Endothelial cell of umbilical vein (primary cell): Measurements from ENCODE around the gene GPR83.

ENCODE experiments used
- CTCF ChIP-seq, 2 donors: IDR thresholded peaks; 1 replicate in 1 of 2; 2 replicates in 1 of 2; pipeline ENCODE4 v1.5.1; 2011; ENCODE audit warnings: low read length in 2 of 2, mild to moderate bottlenecking in 2 of 2, moderate library complexity in 2 of 2, control low read depth in 1 of 2, inconsistent platforms in 1 of 2, low read depth in 1 of 2; ENCODE audit not compliant: insufficient read depth in 1 of 2; ENCODE audit errors: extremely low read depth in 1 of 2
- GATA2 ChIP-seq: IDR thresholded peaks from 2 replicates; pipeline ENCODE4 v1.7.0; 2011; ENCODE audit warnings: low read depth, mild to moderate bottlenecking, moderate library complexity, mixed read lengths, low read length; ENCODE audit not compliant: insufficient read length, insufficient read depth
- MAX ChIP-seq: IDR thresholded peaks from 2 replicates; pipeline ENCODE4 v1.6.1; 2011; ENCODE audit not compliant: insufficient read depth, insufficient read length

- TF ChIP-seq CTCF (IDR thresholded peaks at IDR 0.05; ENCODE audit: extremely low read depth in 1 of 2, insufficient read depth in 1 of 2, low read depth in 1 of 2, low read length in 2 of 2) (no peak), MAX (no peak), GATA2 (no peak)
These were observed 62.6 kb downstream of the GPR83 start for GRCh38 chr11:94338651-94339050.
